ENCODE results near the gene ZBTB40.

GRCh38 chr1:22567197-22567596, 115.5 kb downstream of the ZBTB40 start:
- TF ChIP-seq EP300 (IDR thresholded peaks at IDR 0.05), result no peak
- TF ChIP-seq, protein P1, sequence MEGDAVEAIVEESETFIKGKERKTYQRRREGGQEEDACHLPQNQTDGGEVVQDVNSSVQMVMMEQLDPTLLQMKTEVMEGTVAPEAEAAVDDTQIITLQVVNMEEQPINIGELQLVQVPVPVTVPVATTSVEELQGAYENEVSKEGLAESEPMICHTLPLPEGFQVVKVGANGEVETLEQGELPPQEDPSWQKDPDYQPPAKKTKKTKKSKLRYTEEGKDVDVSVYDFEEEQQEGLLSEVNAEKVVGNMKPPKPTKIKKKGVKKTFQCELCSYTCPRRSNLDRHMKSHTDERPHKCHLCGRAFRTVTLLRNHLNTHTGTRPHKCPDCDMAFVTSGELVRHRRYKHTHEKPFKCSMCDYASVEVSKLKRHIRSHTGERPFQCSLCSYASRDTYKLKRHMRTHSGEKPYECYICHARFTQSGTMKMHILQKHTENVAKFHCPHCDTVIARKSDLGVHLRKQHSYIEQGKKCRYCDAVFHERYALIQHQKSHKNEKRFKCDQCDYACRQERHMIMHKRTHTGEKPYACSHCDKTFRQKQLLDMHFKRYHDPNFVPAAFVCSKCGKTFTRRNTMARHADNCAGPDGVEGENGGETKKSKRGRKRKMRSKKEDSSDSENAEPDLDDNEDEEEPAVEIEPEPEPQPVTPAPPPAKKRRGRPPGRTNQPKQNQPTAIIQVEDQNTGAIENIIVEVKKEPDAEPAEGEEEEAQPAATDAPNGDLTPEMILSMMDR (IDR thresholded peaks at IDR 0.05), result no peak
- TF ChIP-seq POLR2A (IDR thresholded peaks at IDR 0.05), result no peak
